GM19324 (cell line): ENCODE data around the gene DTX1.

Source experiments
- ATAC-seq: cut with Tn5 transposase; IDR thresholded peaks from one replicate; pipeline ENCODE4 v1.9.1; 2021; ENCODE audit warnings: mild to moderate bottlenecking, moderate library complexity; ENCODE audit not compliant: unreplicated experiment, low FRiP score

Gene DTX1

GRCh38 chr12:113054948-113055486, 1.5 kb upstream of the DTX1 start:
- no peak for ATAC-seq

DNA sequence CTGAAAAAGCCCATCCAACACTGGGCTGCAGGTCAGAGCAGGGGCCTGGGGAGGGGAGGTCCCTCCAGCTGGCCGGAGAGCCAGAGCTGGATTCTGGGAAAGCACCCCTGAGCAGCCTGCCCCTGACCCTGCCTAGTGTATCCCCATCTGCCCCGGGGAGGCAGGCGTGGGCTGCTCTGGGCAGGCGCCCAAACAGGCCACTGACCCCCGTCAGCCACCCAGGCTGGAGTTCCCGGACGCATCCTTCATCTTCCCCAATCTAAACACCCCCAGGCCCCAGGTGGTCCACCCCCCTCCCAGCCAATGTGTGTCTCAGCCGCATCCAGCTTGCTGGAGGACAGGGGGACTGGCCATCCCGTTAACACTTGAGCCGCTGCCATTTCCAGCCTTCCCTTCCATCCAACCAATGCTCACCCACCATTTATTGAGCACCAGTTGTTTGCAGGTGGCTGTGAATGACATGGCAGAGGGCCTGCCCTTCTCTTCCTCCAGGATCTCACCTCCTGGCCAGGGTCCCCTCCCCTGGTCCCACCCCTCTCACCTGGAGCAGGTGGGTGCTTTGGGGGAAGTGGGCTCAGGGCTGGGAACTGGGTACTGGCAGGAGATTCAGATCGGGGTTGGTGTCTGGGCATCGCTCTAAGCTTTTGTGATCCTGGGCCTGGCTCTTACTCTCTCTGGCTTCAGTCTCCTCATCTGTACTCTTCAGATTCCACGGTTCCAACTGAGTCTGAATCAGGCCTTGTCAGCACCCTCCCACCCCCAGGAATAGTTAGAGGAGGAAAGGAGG, 743 bp upstream of the DTX1 start:
- ATAC-seq: no peak

DNA sequence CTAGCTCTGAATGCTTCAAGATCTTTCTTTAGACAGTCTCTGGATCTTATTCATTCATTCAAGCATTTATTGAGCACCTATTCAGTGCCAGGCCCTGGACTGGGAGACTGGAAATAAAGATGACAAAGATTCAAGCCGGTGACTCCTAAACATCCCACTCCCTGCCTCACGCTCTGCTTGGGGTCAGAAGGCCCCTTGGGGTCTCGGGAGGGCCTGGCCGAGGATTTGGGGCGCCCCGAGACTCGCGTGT, 224 bp upstream of the DTX1 start:
- ATAC-seq: no peak

GRCh38 chr12:113057565-113058485, 1.3 kb downstream of the DTX1 start:
- ATAC-seq: no peak

DNA sequence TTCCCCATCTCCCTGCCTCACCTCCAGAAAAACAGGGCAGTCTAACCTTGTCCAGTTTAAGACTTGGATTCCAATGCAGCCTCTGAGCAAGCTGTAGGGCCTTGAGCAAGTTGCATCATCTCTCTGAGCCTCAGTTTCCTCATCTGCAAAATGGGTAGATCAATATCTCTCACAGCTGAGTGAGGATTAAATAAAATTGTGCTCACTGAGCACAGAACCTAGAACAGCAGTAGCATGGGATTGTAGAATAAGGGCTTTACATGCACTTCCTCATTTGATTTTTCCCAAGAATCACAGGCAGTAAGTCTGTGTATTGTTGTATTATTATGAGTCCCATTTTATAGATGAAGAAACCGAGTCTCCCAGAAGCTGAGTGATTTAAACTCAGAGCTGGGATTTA, 2.0 kb downstream of the DTX1 start:
- ATAC-seq: no peak

GRCh38 chr12:113059071-113059595, 2.6 kb downstream of the DTX1 start:
- no peak for ATAC-seq

DNA sequence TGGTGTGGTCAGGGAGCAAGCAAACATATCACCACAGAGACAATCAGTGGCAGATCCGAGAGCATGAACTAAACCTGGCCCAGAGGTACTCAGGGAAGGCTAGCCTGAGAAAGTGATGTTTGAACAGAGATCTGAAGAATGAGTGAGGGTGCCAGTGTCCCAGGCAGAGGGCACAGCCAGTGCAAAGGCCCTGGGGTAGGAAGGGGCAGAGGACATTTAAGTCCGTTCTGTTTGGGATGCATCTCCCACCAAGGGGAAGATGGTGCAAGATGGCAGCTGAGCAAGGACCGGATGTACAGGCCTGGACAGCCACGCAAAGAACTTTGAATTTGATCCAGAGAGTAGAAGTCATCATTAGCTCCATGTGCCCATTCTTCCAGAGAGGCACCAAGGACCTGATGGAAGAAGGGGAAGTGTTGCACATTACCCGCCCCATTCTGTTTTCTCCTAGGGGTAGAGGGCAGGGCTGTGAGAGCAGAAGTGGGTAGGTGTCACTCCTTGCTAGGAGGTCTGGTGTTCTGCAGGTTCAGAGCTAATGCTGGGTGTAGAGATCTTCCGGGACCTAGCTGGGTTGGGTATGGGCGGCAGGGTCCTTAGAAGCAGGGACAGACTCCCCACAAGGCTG, 3.9 kb downstream of the DTX1 start:
- no peak for ATAC-seq

- ATAC-seq: no peak
These were observed 4.6 kb downstream of the DTX1 start for GRCh38 chr12:113061061-113061694.

GRCh38 chr12:113062502-113063395, 6.2 kb downstream of the DTX1 start:
- no peak for ATAC-seq

DNA sequence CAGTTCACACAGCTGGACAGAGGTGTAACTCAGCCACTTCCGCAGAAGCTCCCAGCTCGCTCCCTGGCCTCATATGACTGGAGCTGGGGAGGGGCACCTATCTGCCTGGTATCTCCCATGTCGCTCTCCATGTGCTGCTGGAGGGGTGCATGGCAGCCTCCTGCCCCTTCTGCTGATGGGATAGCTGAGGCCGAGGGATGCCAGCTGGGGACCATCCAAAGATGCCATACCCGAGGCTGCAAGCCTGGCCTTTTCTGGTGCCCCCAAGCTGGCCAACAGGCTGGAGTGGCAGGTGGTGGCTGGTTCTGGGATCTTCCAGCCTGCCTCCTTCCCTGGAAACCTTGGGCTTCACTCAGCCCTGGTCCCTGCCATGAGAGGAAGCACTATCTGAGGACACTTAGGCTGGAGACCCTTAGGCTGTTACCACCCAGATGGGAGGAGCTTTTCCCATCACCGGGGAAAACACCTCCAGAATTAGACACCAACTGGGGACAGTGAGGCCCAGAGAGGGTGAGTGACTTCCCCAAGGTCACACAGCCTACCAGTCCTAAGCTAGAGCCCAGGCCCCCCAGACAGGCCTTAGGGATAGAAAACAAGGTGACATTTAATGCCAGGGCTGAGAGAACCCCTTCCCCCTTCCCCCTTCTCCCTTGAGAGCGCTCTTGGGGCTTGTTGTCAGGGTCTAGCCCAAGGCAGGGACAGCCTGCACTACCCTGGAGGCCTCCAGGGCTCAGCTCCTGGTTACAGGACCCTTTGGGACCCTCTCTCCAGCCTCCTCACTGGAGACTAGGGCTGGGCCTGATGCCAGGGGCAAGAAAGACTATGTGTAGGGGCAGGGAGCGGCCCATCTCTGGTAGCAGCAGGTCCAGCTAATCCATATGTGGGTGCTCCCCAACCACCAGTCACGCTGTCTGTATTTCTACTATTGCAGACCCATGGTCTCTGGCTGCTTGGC, 7.1 kb downstream of the DTX1 start:
- ATAC-seq: no peak

DNA sequence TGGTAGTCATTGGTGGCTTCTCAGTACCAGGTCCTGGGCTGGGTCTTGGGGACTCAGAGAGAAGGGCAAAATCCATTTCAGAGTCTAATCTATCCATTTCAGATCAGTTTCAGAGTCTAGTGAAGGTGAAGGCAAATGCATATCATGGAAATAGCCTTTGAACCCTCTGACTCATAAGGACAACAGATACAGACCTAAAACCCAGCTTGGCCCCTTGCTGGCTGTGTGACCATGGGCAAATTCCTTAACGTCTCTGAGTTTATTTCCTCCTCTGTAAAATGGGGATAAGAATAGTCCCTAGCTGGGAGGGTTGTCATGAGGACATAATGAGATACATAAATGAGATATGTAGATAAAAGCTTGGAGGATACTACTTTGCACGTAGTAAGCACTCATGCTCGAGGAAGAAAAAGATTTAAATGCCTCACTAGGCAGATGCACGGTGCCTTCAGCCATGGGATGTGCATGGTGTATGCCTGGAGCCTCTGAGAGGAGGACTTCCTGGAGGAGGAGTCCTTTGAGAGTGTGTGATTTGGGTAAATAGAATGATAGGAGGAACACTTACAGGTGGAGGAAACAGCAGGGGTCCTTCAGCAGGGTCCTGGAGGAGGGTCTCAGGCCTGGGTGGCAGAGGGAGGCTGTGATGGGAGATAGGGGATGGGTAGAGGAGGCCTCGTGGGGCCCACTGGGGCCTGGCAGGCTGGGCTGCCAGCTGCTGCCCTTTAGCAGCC, 8.0 kb downstream of the DTX1 start:
- ATAC-seq: no peak

DNA sequence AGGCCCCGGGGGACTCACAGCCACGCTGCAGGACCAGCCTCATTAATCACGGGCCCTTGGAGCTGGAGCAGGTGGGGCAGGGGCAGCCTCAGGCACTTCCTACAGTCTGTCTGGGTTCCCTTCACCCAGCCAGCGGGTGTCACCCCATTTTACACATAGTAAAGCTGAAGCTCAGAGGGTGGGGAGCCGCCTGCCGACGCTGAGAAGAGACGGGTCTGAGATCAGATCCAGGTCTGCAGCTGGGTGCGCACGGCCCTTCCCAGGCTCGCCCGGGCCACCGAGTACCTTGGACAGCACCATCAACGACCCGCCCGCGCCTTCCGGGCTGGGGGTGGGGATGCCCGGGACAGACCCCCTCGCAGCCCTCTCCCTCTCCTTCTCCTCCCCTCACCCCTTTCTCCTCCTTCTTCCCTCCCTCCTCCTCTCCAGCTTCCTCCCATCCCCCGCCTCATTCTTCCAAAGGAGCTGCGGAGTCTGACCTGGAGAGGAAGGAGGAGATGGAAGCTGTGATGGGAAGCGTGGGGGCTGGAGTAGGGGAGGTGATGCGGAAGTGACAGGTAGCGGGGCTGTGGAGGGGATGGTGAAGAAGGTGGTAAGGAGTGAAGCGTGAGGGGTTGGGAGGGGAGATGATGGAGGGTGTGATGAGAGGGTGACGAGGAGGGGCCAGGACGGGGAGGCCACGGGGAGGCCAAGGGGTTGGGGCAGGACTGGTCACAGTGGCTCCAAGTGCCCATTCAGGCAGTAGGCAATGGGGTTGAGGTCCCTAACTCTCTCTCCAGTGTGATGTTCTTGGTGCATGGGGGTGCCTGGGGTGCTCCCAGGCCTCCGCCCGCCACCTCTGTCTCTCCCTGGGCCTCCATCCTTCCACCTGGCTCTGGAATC, 8.8 kb downstream of the DTX1 start:
- no peak for ATAC-seq

DNA sequence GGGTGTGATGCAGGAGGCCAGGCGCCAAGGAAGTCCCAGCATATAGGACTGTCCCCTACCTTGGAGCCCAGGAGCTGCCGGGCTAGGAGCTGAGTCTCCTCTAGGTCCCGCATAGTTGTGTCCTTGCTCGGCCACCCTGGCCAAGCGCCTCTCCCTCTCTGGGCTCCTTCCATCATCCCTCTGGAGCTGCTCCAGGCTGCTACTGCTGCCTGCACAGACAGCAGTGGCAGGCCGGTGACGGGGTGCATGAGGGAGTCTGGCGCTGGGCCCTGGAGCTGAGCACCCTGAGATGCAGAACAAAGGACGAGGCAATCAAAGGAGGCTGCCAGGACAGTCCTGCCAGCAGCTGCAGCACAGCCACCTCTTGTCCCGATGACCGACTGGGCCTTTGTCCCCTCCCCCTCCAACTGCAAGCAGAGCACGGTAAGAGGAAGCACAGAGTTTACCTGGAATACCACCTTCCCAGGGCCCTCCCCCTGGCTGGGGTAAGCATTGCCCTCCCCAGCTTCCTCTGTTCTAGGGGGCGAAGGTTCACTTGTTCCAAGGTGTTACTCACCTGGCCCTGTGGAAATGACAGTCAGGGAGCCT, 10.4 kb downstream of the DTX1 start:
- no peak for ATAC-seq

DNA sequence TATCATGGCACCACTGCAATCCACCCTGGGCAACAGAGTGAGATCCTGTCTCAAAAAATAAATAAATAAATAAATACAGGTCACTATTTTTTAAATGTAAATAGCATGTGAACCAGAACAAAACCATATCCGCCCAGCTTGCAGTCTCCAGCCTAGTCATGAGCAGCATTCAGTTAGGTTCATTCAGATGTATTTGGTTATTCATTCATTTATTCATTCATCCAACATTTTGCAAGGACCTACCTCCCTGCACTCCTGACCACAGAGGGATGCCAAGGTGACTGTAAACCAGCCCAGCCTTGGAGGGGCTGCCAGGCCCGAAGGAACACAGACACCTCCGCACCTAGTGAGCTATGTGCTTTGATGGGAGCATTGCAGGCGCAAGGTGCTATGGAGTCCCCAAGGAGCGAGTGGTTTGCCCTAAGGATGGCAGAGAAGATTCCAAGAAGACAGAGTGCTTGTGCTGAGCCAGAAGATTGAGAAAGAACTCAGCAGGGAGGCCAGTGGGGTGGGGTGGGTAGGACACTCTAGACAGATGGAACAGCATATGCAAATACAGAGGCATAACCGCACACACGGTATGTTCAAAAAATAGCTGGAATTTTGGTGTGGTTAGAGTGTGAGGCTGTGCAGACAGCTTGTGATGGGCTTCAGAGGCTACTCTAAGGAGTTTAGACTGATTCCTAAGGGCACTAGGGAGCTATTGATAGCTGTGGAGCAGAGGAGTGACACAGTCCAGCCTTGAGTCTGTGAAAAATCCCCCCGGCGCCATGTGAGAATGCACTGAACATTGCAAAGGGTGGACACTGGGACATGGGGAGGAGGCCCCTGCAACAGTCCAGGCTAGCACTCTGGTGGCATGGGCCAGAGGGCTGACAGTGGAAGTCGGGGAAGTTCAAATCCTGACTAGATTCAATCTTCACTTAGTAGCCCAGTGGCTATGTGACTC, 11.7 kb downstream of the DTX1 start:
- no peak for ATAC-seq

GRCh38 chr12:113069149-113069548, 12.6 kb downstream of the DTX1 start:
- ATAC-seq: no peak
